Transverse colon (tissue), 4 donors: ENCODE measurements around the gene WNK2. TPM values are rescaled to one million over a fixed set of nuclear protein-coding genes. Genes with fewer than 3 reads are reported as not detected.
"Not testable (repeated sequence)": the region's sequence is repeated elsewhere in the genome, so short reads cannot be mapped to it uniquely, and the experiment has no call there.

ENCODE experiments used
- DNase-seq: peaks from one replicate; pipeline ENCODE4 v3.0.0-alpha.2; 2019
- H3K27ac ChIP-seq, 4 donors: fragments of 200-600 bp; sonication (generic); 2 replicates each; pipeline ENCODE4 v1.5.1; 2016 to 2018; ENCODE audit warnings: inconsistent platforms in 4 of 4
- H3K27me3 ChIP-seq: fragments of 200-600 bp; sonication (generic); 2 replicates; pipeline ENCODE4 v1.5.1; 2017; ENCODE audit warnings: inconsistent platforms
- H3K36me3 ChIP-seq, 4 donors: fragments of 200-600 bp; sonication (generic); 2 replicates each; pipeline ENCODE4 v1.5.1; 2017 to 2019; ENCODE audit warnings: inconsistent platforms in 4 of 4
- H3K4me1 ChIP-seq, 4 donors: fragments of 200-600 bp; sonication (generic); 2 replicates each; pipeline ENCODE4 v1.5.1; 2017 to 2020; ENCODE audit warnings: inconsistent platforms in 4 of 4
- H3K4me3 ChIP-seq, 4 donors: fragments of 200-600 bp; sonication (generic); 1 replicate in 1 of 4; 2 replicates in 3 of 4; pipeline versions ENCODE4 v1.5.1 to v1.6.1; 2017 to 2019; ENCODE audit warnings: inconsistent platforms in 4 of 4
- H3K9me3 ChIP-seq, 2 donors: fragments of 200-600 bp; sonication (generic); 2 replicates each; pipeline ENCODE4 v1.5.1; 2017 to 2019; ENCODE audit warnings: inconsistent platforms in 2 of 2
- CTCF ChIP-seq, 5 experiments: fragments of 200-600 bp in 3 of 5; fragments of 450-650 bp in 2 of 5; sonication (generic) in 3 of 5; IDR thresholded peaks; 1 replicate in 2 of 5; 2 replicates in 3 of 5; pipeline ENCODE4 v1.5.1; 2016 to 2017; ENCODE audit warnings: antibody characterized with exemption in 5 of 5, inconsistent platforms in 3 of 5, mild to moderate bottlenecking in 2 of 5, moderate library complexity in 1 of 5
- EP300 ChIP-seq: sonication (generic); formaldehyde crosslinking; IDR thresholded peaks from one replicate; pipeline ENCODE4 v1.6.1; 2017; ENCODE audit warnings: antibody characterized with exemption, low read depth
- POLR2A ChIP-seq: fragments of 450-650 bp; IDR thresholded peaks from one replicate; pipeline ENCODE4 v1.6.1; 2016; ENCODE audit warnings: antibody characterized with exemption, mild to moderate bottlenecking, moderate library complexity
- POLR2AphosphoS5 ChIP-seq, 3 donors: sonication (generic); formaldehyde crosslinking; IDR thresholded peaks; one replicate each; pipeline ENCODE4 v1.6.1; 2016; ENCODE audit warnings: antibody characterized with exemption in 3 of 3
- WGBS, 2 donors: methylation state at CpG; one replicate each; pipeline ENCODE4 v1.1.5; 2018; ENCODE audit warnings: low coverage in 1 of 2; 5-methylcytosine and 5-hydroxymethylcytosine counted together
- in situ Hi-C, 4 donors: fragments of 200-750 bp; cut with MboI; loops; one replicate each; pipeline versions ENCODE4 v1.15.0 to v1.15.1; 2017; ENCODE audit warnings: low sequenced_read_pairs in 3 of 4, low pct_ligation_motif_present in 1 of 4, low pct_unique_long_range_greater_than_20kb in 1 of 4
- intact Hi-C: fragments of 100-400 bp; cut with DNase I; formaldehyde crosslinking; loops from one replicate; pipeline ENCODE4 v1.15.1; 2023; ENCODE audit warnings: low total_unique reads
- total RNA-seq, 4 donors: library from RNA; depleted of rRNA; stranded (reverse); fragments of >200 nt; gene quantifications; one replicate each; pipeline ENCODE4 v1.1.0, GENCODE V29; 2016

WNK2 gene
- total RNA-seq, 4 donors from 2014 or later = 133 to 618 (median 157) TPM

DNA sequence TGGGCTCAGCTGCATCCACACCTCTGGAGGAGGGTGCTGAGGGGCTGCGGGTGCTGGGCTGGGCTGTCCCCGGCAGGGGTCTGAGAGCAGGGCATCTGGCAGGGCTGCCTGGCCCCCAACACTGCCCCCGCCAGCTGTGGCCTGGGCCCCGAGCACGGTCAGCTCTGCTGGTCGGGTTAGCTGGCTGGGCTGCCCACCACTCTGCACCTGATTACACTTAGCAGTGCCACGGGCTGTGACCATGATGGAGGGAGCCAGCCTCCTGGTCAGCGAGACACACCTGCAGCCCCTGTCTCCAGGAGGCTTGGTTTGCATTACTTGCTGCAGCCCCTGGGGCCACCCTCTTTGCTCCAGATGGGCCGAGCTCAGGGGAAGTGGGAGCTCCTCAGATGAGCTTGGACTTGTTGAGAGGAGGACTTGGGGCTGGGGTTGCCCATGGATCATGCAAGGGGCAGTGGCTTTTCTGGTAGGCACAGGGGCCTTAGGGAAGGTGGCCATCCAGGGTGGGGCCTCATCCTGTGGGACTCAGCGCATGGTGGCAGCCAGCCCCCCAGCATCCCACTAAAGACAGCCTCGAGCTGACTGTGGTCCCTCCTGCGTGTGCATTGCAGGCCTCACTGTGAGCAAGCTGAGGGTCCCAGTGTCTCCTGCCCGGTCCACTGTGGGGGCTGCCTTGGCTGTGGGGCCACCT is 135.5 kb downstream of the WNK2 start:
- no peak for DNase-seq
- in situ Hi-C loops = loop anchor here in 1 of 4 donors (25.0 kb wide), 2 partner anchors 218 to 307 kb away; no protein-coding TSS in a partner anchor
- intact Hi-C loops = no loop called here

GRCh38 chr9:93319992-93320500 is 136.1 kb downstream of the WNK2 start:
- Histone ChIP-seq H3K4me3 (no peak overlapping the region), H3K4me1 (no peaks in the 10 kb centered on the region), H3K9me3 (no peaks in the 10 kb centered on the region), H3K27ac (no peak overlapping the region), H3K27me3 (no peaks in the 10 kb centered on the region), H3K36me3 (peaks cover 0 to 8% (median 0%) of the 10 kb centered on the region in 4 donors)
- WGBS, 2 donors = 67 to 69% methylated on average over 4 to 18 of the region's 19 CpGs
- intact Hi-C loops (no loop called here), in situ Hi-C loops (loop anchor here in 1 of 4 donors (25.0 kb wide), 2 partner anchors 217 to 308 kb away; no protein-coding TSS in a partner anchor)
- no peak for DNase-seq
- no peak for TF ChIP-seq EP300
- TF ChIP-seq POLR2AphosphoS5 (IDR thresholded peaks at IDR 0.05) = no peak
- TF ChIP-seq POLR2A = no peak
- TF ChIP-seq CTCF (IDR thresholded peaks at IDR 0.05) = no peak

More for the DNA sequence above, 135.5 kb downstream of the WNK2 start:
- TF ChIP-seq EP300 = no peak
- no peak for TF ChIP-seq POLR2AphosphoS5 (IDR thresholded peaks at IDR 0.05)
- TF ChIP-seq POLR2A = no peak
- no peak for TF ChIP-seq CTCF (IDR thresholded peaks at IDR 0.05)
- Histone ChIP-seq H3K4me3 (no peak overlapping the region), H3K4me1 (no peaks in the 10 kb centered on the region), H3K27ac (no peak overlapping the region), H3K9me3 (no peaks in the 10 kb centered on the region), H3K27me3 (no peaks in the 10 kb centered on the region), H3K36me3 (peaks cover 0 to 8% (median 0%) of the 10 kb centered on the region in 4 donors)
- 83% methylated on average over 9 of the region's 13 CpGs; no CpG with 5 or more reads in 1 of the 2 donors for WGBS, 2 donors

DNA sequence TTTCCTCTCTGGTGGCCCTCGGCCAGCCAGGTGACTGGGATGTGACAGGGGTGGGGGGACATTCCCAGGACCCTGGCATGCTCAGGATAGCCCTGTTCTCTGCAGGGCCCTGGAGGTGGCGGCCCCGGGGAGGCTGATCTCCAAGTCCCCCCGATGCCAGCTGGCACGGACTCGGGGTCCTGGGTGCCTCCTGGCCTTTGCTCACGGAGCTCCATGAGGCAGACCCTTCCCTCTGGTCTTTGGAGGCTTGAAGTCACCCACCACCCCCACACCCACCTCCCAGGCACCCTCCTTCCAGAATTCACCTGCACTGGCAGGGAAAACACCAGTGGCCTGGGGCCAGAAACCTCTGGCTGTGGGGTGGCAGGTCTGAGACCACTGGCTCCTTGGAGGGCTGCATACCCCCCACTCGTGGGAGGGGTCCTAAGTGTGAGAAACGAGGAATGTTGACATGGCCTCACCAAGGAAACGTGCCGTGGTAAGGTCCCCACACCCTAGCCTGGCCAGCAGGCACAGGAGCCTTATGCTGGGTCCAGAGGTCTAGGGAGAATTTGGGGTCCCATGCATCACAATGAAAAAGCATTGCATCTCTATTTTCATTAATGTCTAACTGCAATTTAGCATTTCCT is 136.8 kb downstream of the WNK2 start:
- WGBS, 2 donors = 75 to 80% methylated on average over 5 to 11 of the region's 11 CpGs
- in situ Hi-C loops (loop anchor here in 1 of 4 donors (25.0 kb wide), 2 partner anchors 217 to 308 kb away; no protein-coding TSS in a partner anchor), intact Hi-C loops (no loop called here)
- Histone ChIP-seq H3K9me3 (no peaks in the 10 kb centered on the region), H3K4me1 (peaks cover 0 to 2% (median under 1%) of the 10 kb centered on the region in 4 donors), H3K4me3 (no peak overlapping the region), H3K36me3 (peaks cover 0 to 8% (median 0%) of the 10 kb centered on the region in 4 donors), H3K27me3 (no peaks in the 10 kb centered on the region), H3K27ac (no peak overlapping the region)
- no peak for DNase-seq
- no peak for TF ChIP-seq EP300
- no peak for TF ChIP-seq CTCF (IDR thresholded peaks at IDR 0.05)
- no peak for TF ChIP-seq POLR2A
- TF ChIP-seq POLR2AphosphoS5 (IDR thresholded peaks at IDR 0.05) = no peak

DNA sequence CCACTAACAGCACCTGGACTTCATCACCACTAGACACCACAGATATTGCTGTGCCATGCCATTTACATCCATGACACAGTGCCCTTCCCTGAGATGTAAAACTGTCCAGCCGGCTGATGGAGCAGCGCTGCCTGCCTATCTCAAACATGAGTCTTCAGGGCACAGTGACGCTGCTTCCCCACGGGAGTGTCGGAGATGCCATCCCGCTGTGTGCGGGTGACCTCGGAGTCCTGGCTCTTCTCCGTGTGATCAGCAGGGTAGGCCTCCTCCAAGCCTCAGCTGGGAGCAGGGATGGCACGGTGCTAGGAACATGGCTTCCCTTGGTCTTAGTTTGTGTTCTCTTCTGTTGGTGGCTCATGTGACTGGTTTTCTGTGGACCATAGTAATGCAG is 137.3 kb downstream of the WNK2 start:
- in situ Hi-C loops = loop anchor here in 1 of 4 donors (25.0 kb wide), 2 partner anchors 216 to 309 kb away; no protein-coding TSS in a partner anchor
- Histone ChIP-seq H3K36me3 (peaks cover 0 to 8% (median 0%) of the 10 kb centered on the region in 4 donors), H3K27ac (no peak overlapping the region), H3K9me3 (no peaks in the 10 kb centered on the region), H3K4me3 (no peak overlapping the region), H3K27me3 (no peaks in the 10 kb centered on the region), H3K4me1 (peaks cover 0 to 7% (median 3%) of the 10 kb centered on the region in 4 donors)
- DNase-seq = no peak
- 93 to 96% methylated on average over 3 to 10 of the region's 10 CpGs for WGBS, 2 donors
- no peak for TF ChIP-seq CTCF (IDR thresholded peaks at IDR 0.05)
- TF ChIP-seq EP300 = no peak
- no peak for TF ChIP-seq POLR2AphosphoS5 (IDR thresholded peaks at IDR 0.05)
- no peak for TF ChIP-seq POLR2A
- intact Hi-C loops = no loop called here

GRCh38 chr9:93323446-93323954 is 139.6 kb downstream of the WNK2 start:
- in situ Hi-C loops = loop anchor here in 1 of 4 donors (25.0 kb wide), 2 partner anchors 214 to 311 kb away; no protein-coding TSS in a partner anchor
- DNase-seq, H3K27ac ChIP-seq, H3K27me3 ChIP-seq, intact Hi-C loops, H3K9me3 ChIP-seq, H3K4me3 ChIP-seq, H3K4me1 ChIP-seq, H3K36me3 ChIP-seq: not testable (repeated sequence)
- WGBS, 2 donors = 40 to 94% methylated on average over 1 to 6 of the region's 6 CpGs
